HG03460 (cell line): Measurements from ENCODE around the gene EPM2A.

Source experiments
- ATAC-seq: cut with Tn5 transposase; IDR thresholded peaks from one replicate; pipeline ENCODE4 v1.9.1; 2021; ENCODE audit not compliant: unreplicated experiment

The EPM2A gene

GRCh38 chr6:145681965-145682364 lies 53.4 kb downstream of the EPM2A start:
- ATAC-seq: no peak

GRCh38 chr6:145673504-145673903 lies 61.8 kb downstream of the EPM2A start:
- ATAC-seq: no peak

- no peak for ATAC-seq
These were observed 65.0 kb downstream of the EPM2A start for GRCh38 chr6:145670311-145670710.

GRCh38 chr6:145669627-145670034 lies 65.7 kb downstream of the EPM2A start:
- ATAC-seq: no peak

- ATAC-seq: no peak
These were observed 66.5 kb downstream of the EPM2A start for GRCh38 chr6:145668844-145669243.

GRCh38 chr6:145660676-145661075 lies 74.6 kb downstream of the EPM2A start:
- no peak for ATAC-seq

GRCh38 chr6:145656128-145656527 lies 79.2 kb downstream of the EPM2A start:
- no peak for ATAC-seq

- ATAC-seq: no peak
These were observed 82.7 kb downstream of the EPM2A start for GRCh38 chr6:145652572-145652971.

- no peak for ATAC-seq
These were observed 83.3 kb downstream of the EPM2A start for GRCh38 chr6:145651988-145652387.

GRCh38 chr6:145648149-145648548 lies 87.2 kb downstream of the EPM2A start:
- ATAC-seq: no peak

GRCh38 chr6:145647602-145648001 lies 87.7 kb downstream of the EPM2A start:
- ATAC-seq: no peak

- ATAC-seq: no peak
These were observed 91.6 kb downstream of the EPM2A start for GRCh38 chr6:145643760-145644159.

- peak; percentile 98 for ATAC-seq
These were observed 101.2 kb downstream of the EPM2A start for GRCh38 chr6:145633981-145634627.

GRCh38 chr6:145632971-145633370 lies 102.3 kb downstream of the EPM2A start:
- no peak for ATAC-seq

GRCh38 chr6:145631374-145631773 lies 103.9 kb downstream of the EPM2A start:
- no peak for ATAC-seq

GRCh38 chr6:145630598-145630997 lies 104.7 kb downstream of the EPM2A start:
- no peak for ATAC-seq

- ATAC-seq: no peak
These were observed 105.8 kb downstream of the EPM2A start for GRCh38 chr6:145629478-145629877.

- no peak for ATAC-seq
These were observed 107.9 kb downstream of the EPM2A start for GRCh38 chr6:145627451-145627850.

- ATAC-seq: no peak
These were observed 108.5 kb downstream of the EPM2A start for GRCh38 chr6:145626857-145627256.

- ATAC-seq: no peak
These were observed 112.1 kb downstream of the EPM2A start for GRCh38 chr6:145623231-145623630.

- no peak for ATAC-seq
These were observed 113.5 kb downstream of the EPM2A start for GRCh38 chr6:145621776-145622175.

- ATAC-seq: no peak
These were observed 115.2 kb downstream of the EPM2A start for GRCh38 chr6:145620088-145620487.

GRCh38 chr6:145609521-145609920 lies 125.8 kb downstream of the EPM2A start:
- no peak for ATAC-seq
